GM21423 (cell line): ENCODE measurements around the gene GRM5.

Experiments used
- ATAC-seq: cut with Tn5 transposase; IDR thresholded peaks from one replicate; pipeline ENCODE4 v1.9.1; 2021; ENCODE audit warnings: mild to moderate bottlenecking, moderate library complexity; ENCODE audit not compliant: unreplicated experiment

GRM5 gene

GRCh38 chr11:88454881-88455280 lies 610.9 kb downstream of the GRM5 start:
- no peak for ATAC-seq
